Breast epithelium (tissue), 4 donors: ENCODE measurements around the gene CRTC3. TPM values are rescaled to one million over a fixed set of nuclear protein-coding genes. Genes with fewer than 3 reads are reported as not detected.
"Not testable (repeated sequence)": the region's sequence is repeated elsewhere in the genome, so short reads cannot be mapped to it uniquely, and the experiment has no call there.

ENCODE experiments used
- DNase-seq, 2 donors: peaks; one replicate each; pipeline ENCODE4 v3.0.0-alpha.2; 2019; ENCODE audit warnings: low spot score in 2 of 2
- H3K27ac ChIP-seq, 2 donors: fragments of 200-600 bp; sonication (generic) in 1 of 2; one replicate each; pipeline ENCODE4 v1.5.1; 2016 to 2019; ENCODE audit warnings: mild to moderate bottlenecking in 1 of 2
- H3K27me3 ChIP-seq, 2 donors: fragments of 200-600 bp; sonication (generic) in 1 of 2; one replicate each; pipeline versions ENCODE4 v1.5.1 to v1.6.0; 2017 to 2019; ENCODE audit warnings: control low read depth in 1 of 2, mild to moderate bottlenecking in 1 of 2
- H3K36me3 ChIP-seq: fragments of 200-600 bp; one replicate; pipeline ENCODE4 v1.5.1; 2019
- H3K4me1 ChIP-seq, 2 donors: fragments of 200-600 bp; sonication (generic); one replicate each; pipeline ENCODE4 v1.5.1; 2016 to 2019; ENCODE audit warnings: control low read depth in 1 of 2
- H3K4me3 ChIP-seq, 3 donors: fragments of 200-600 bp; sonication (generic); 1 replicate in 2 of 3; 2 replicates in 1 of 3; pipeline ENCODE4 v1.5.1; 2016 to 2019; ENCODE audit warnings: mild to moderate bottlenecking in 3 of 3, moderate library complexity in 2 of 3
- H3K9me3 ChIP-seq, 2 donors: fragments of 200-600 bp; sonication (generic) in 1 of 2; one replicate each; pipeline ENCODE4 v1.5.1; 2016 to 2019; ENCODE audit warnings: control low read depth in 1 of 2
- CTCF ChIP-seq, 3 donors: fragments of 450-650 bp; IDR thresholded peaks; one replicate each; pipeline ENCODE4 v1.5.1; 2016 to 2017; ENCODE audit warnings: antibody characterized with exemption in 3 of 3, mild to moderate bottlenecking in 3 of 3, moderate library complexity in 3 of 3
- POLR2A ChIP-seq: fragments of 450-650 bp; IDR thresholded peaks from one replicate; pipeline ENCODE4 v1.6.1; 2016; ENCODE audit warnings: antibody characterized with exemption, mild to moderate bottlenecking, moderate library complexity
- POLR2AphosphoS5 ChIP-seq, 3 donors: sonication (generic); formaldehyde crosslinking; IDR thresholded peaks; one replicate each; pipeline ENCODE4 v1.6.1; 2017; ENCODE audit warnings: antibody characterized with exemption in 3 of 3
- intact Hi-C: fragments of 100-400 bp; cut with DNase I; formaldehyde crosslinking; loops from one replicate; pipeline ENCODE4 v1.15.1; 2023; ENCODE audit warnings: low total_unique reads
- total RNA-seq, 3 donors: library from RNA; depleted of rRNA; stranded (reverse); fragments of >200 nt; gene quantifications; one replicate each; pipeline ENCODE4 v1.1.0, GENCODE V29; 2016

Gene CRTC3
- total RNA-seq, 3 donors from 2014 or later = 29.4 to 40.6 (median 36.2) TPM

GRCh38 chr15:90685591-90686434 lies 156.1 kb downstream of the CRTC3 start:
- no peak overlapping the region for H3K4me3 ChIP-seq
- no peaks in the 10 kb centered on the region for H3K36me3 ChIP-seq
- no peaks in the 10 kb centered on the region for H3K27me3 ChIP-seq
- no peaks in the 10 kb centered on the region for H3K9me3 ChIP-seq
- no peaks in the 10 kb centered on the region for H3K4me1 ChIP-seq
- no peak overlapping the region for H3K27ac ChIP-seq
- intact Hi-C loops = no loop called here
- no peak for TF ChIP-seq POLR2AphosphoS5 (IDR thresholded peaks at IDR 0.05)
- no peak for DNase-seq

- no peaks in the 10 kb centered on the region for H3K36me3 ChIP-seq
- no peaks in the 10 kb centered on the region for H3K4me1 ChIP-seq
- TF ChIP-seq POLR2A = no peak
- TF ChIP-seq CTCF (IDR thresholded peaks at IDR 0.05) = no peak
- no peak for TF ChIP-seq POLR2AphosphoS5 (IDR thresholded peaks at IDR 0.05)
- H3K9me3 ChIP-seq = no peaks in the 10 kb centered on the region
- H3K27ac ChIP-seq = no peak overlapping the region
- DNase-seq = no peak
- H3K4me3 ChIP-seq = no peak overlapping the region
- no peaks in the 10 kb centered on the region for H3K27me3 ChIP-seq
- intact Hi-C loops = no loop called here
These were observed 156.9 kb downstream of the CRTC3 start for GRCh38 chr15:90686435-90687218.

GRCh38 chr15:90689326-90689961 lies 159.7 kb downstream of the CRTC3 start:
- H3K4me3 ChIP-seq, H3K4me1 ChIP-seq, H3K27me3 ChIP-seq, H3K36me3 ChIP-seq, intact Hi-C loops, H3K9me3 ChIP-seq, DNase-seq, H3K27ac ChIP-seq: not testable (repeated sequence)

- no peaks in the 10 kb centered on the region for H3K36me3 ChIP-seq
- no peak for DNase-seq
These were observed 160.9 kb downstream of the CRTC3 start for GRCh38 chr15:90690585-90690984.

GRCh38 chr15:90691369-90691768 lies 161.6 kb downstream of the CRTC3 start:
- H3K9me3 ChIP-seq = no peaks in the 10 kb centered on the region
- no peak for TF ChIP-seq CTCF (IDR thresholded peaks at IDR 0.05)
- TF ChIP-seq POLR2A = no peak
- TF ChIP-seq POLR2AphosphoS5 (IDR thresholded peaks at IDR 0.05) = no peak
- DNase-seq = no peak
- H3K36me3 ChIP-seq = no peaks in the 10 kb centered on the region
- no peak overlapping the region for H3K27ac ChIP-seq
- no peaks in the 10 kb centered on the region for H3K27me3 ChIP-seq
- intact Hi-C loops = no loop called here
- H3K4me1 ChIP-seq = no peaks in the 10 kb centered on the region
- no peak overlapping the region for H3K4me3 ChIP-seq

More at GRCh38 chr15:90690585-90690984, 160.9 kb downstream of the CRTC3 start:
- no peak overlapping the region for H3K27ac ChIP-seq
- TF ChIP-seq POLR2AphosphoS5 (IDR thresholded peaks at IDR 0.05) = no peak
- TF ChIP-seq CTCF (IDR thresholded peaks at IDR 0.05) = no peak
- TF ChIP-seq POLR2A = no peak
- H3K9me3 ChIP-seq = no peaks in the 10 kb centered on the region
- intact Hi-C loops = no loop called here
- H3K4me1 ChIP-seq = no peaks in the 10 kb centered on the region
- no peak overlapping the region for H3K4me3 ChIP-seq
- H3K27me3 ChIP-seq = no peaks in the 10 kb centered on the region
